Measurements from ENCODE around the gene CSNK2A1.

CSNK2A1 gene

GRCh38 chr20:445514-446336, 97.9 kb downstream of the CSNK2A1 start:
- no peak for DNase-seq

DNA sequence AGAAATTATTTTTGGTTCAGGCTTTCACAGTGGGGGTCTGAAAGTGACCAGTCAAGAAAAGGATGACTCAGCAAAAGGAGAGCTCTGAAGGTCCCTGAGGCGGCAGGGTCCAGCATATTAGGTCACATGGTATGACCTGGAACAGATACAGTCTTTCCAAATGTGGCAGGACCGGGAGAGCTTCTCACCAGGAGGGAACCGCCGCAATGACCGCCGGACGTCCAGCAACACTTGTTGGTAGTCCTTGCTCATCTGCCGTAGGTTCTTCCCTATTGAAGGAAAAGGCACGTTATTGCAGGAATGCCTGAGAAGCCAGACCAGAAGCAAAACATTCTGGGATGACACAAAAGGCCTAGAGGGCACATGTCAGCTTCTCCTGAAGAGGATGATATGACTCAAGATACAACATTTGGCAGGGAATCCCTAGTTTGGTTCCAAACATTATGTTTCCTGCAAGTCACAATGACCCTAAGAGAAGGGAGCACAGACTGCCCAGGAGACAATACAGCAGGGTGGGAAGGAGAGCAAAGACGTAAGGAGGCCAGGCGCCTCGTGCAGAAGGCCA, 98.6 kb downstream of the CSNK2A1 start:
- DNase-seq: no peak

DNA sequence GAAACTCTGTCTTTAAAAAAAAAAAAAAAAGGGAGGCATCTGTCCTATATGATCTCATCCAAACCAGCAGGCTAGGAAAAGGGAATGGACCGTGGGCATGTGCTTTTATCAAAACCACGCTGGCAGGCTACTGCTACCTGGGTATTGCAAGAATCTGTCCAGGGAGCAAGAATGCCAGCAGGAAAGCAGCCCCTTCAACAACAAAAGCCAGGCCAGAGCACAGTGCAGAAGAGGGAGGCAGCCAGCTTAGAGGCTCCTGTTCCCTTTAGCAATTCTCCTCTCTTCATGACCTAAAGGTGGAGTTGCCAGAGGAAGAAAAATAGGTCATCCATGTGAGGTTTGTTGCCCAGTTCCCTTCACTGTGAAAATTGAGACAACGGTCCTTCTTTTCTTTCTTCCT, 99.5 kb downstream of the CSNK2A1 start:
- DNase-seq: no peak

DNA sequence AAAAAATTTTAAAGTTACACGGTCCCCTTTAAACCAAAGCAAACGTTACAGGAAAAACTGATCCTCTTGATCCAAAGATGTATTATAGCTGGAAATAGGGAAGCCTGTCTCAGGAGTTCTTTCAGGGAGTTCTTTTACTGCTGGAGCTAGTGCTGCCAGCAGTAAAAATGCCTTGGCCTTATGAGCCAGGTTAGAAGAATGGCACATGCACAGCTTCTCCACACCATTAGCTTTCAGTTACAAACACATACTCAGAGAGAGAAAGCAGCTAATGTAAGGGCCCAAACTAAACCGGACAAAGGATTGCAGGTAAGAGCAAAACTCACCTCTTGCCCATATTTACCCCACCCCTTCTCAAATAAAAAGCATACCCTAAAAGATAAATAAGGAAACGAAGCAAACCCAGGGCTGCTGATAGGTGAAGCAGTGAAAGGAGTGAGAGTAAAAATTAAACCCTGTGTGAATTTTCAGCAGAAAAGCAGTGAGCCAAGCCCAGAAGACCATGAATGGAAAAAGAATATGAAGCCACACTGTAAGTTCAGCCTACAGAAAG, 100.3 kb downstream of the CSNK2A1 start:
- no peak for DNase-seq

- DNase-seq: no peak
These were observed 103.0 kb downstream of the CSNK2A1 start for GRCh38 chr20:440636-441035.

DNA sequence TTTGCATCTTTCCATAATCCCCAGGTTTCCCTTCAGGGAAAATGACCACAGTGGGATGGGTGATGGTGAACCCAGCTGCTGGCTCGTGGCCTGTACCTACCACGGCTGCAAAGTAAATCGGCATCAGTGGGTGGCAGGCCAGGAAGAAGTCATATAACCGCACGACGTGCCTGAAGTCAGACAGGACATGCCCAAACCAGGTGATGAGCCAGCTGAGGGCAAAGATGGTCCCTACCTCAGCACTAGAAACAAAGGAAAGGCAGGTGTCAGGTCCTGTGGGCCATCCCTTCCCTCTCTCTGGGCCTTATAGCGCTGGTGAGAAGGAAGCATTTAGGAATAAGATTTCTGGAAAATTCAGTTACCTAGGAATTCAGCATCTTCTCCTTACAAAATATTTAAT, 103.4 kb downstream of the CSNK2A1 start:
- no peak for DNase-seq

- no peak for DNase-seq
These were observed 104.8 kb downstream of the CSNK2A1 start for GRCh38 chr20:438571-439469.

DNA sequence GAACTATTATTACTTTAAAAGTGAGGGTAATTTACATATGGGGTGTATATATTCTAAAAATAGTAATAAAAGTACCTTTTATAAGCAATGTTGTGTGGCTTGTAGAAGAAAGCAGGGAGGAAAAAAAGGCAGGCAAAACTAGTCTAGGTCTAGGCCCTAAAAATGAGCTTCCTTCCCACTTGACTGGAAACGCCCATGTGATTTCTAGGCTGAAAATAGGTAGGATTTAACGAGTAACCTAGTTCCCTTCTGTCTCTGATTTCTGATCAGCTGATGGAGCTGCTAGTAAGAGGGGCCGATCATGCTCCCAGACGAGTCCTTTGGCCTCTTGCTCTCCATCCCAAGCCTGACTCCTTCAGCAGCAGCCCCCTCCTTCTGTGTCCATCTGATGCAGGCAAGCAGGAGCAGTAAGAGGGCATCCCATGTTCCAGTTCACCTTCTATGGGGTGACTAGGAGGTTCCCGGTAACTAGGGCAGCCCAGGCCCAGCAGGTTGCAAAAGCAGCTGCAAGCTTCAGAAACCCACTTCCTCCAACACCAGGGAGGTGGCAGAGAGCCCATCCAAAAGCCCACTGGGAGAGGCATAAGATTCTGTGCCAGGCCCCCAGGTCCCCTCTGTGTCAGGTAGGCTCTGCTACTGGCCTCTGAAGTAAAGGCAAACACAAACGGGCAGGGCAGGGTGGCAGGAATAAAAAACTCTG, 105.7 kb downstream of the CSNK2A1 start:
- DNase-seq: no peak

DNA sequence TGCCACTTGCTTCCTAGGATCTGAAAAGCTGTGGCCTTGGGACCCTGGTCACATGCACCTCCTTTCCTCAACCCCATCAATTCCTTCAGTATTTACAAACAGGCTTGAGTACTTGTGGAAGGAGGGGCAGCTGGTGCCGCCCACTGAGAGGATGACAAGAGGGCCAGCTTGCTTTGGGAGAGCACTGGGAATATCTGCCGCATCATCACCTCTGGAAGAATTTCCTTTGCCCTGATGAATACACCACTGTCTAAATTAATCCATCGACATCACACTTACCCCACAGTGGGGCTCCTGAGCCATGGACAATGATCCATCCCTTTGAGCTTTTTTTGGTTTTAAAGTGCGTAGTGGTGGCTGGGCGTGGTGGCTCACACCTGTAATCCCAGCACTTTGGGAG, 107.1 kb downstream of the CSNK2A1 start:
- DNase-seq: no peak

DNA sequence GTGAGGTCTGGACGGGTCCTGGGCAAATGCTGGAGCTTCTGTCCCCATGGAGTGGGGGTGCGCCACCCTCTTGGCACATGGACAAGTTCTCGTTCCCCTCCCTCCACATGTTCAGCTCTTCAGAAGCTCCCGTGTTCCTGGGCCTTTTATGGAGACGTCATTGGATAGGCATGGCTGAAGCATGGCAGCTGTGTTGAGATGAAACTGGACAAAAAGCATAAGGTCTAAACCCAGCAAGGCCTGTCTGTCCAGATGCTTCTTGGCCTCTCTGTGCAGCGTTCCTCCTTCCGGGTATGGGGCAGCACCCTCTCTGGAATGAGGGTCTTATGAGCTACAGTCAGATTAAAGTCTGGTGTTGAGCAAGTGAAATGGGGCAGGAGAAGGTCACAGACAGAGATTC, 108.0 kb downstream of the CSNK2A1 start:
- no peak for DNase-seq

- no peak for DNase-seq
These were observed 108.8 kb downstream of the CSNK2A1 start for GRCh38 chr20:434661-435419.

DNA sequence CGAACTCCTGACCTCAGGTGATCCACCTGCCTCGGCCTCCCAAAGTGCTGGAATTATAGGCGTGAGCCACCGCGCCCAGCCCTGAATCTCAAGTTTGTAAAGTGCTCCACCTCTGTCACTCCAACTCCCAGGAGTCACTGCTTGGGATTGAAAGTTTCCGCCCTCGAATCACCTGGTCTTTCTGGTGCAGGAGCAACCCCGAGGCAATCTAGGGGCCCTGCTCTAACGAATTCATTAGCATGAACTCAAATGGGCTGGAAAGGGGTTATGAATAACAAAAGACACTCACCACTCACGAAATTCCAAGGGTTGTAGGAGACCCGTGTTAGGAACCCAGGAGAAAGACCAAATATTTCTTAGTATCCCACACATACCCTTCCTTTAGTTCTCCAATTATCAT, 109.4 kb downstream of the CSNK2A1 start:
- no peak for DNase-seq

GRCh38 chr20:433300-433975, 110.2 kb downstream of the CSNK2A1 start:
- no peak for DNase-seq

GRCh38 chr20:432677-433299, 110.8 kb downstream of the CSNK2A1 start:
- no peak for DNase-seq

DNA sequence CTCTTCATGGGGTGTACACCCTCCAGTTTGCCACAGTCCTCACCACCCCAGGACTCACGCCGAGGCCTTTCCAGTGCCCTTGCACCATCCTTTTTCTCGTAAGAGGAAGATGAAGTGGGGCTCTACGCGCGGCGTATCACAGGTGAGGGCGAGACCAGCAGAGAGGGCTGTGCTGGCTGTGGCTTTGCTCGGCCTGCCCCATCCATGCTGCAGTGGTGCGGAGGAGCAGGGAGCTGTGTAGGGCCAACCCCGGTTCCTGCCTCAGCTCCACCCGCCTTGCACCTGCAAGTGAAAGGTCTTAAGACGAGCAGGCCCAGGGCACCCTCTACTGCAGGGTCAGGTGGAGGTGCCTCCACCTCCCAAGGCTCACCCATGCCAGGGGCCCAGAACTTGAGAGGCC, 111.4 kb downstream of the CSNK2A1 start:
- no peak for DNase-seq

- DNase-seq: peak in 1 of 2 experiments; percentile 20
These were observed 112.3 kb downstream of the CSNK2A1 start for GRCh38 chr20:431012-431904.

GRCh38 chr20:430091-430999, 113.2 kb downstream of the CSNK2A1 start:
- no peak for DNase-seq

GRCh38 chr20:428658-429200, 114.9 kb downstream of the CSNK2A1 start:
- DNase-seq: no peak

Data from NCI-H187 (cell line).